NCI-H1694 (cell line): ENCODE results near the gene ARL15.

Experiments used
- DNase-seq: peaks from one replicate; lab custom pipeline; 2025; lab: John Stamatoyannopoulos, UW

Gene ARL15

DNA sequence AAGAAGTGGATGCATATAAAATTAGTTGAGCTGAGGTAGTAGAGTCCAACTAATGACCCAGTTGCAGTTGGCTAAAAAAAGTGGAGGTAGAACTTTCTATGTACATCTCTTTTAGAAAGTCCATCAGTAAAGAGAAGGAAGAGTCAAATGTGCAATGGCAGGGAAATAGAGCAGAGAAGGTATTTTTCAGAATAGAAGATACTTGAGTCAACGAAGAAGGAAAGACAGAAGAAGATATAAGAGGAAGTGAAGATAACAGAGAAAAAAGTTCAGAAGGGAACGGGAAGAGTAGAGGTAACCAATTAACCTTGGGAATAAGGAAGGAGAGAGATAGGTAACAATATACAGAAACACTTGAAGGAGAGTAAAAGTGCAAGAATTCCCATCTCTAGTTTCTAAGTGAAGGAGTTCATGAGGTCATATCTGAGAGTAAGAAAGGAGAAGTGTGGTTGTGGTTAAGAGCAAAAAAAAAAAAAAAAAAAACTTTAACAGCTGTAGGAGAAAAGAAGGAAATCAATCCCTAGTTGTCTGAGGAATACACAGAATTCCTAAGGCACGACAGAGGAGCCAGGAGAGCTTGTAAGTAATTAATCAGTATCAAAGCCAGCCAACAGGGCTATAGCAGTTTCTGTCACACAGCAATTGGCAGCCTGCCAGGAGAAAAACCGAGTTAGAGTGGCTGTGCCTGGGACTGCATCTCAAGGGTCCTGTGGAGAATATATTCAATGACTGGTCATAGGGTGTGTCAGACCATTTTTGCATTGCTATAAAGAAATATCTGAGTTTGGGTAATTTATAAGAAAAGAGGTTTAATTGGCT lies 61.0 kb downstream of the ARL15 start:
- DNase-seq = no peak

DNA sequence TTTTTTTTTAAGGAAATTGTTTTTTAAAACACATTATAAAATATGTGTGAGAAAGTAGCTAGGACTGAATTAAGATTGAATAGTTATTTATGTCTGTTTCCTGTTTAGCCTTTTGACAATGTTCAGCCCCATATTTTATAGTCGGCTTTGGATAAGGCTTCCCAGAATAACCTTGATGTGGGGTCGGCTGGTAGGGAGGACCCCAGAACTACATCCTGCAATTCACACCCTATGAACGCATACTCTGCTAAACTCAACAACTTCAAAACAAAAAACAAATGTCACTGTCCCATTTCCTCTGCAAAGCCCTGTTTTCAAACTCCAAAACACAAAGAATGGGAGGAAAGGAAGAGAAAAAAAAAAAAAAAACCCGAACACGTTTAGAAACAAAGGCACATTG lies 63.1 kb downstream of the ARL15 start:
- DNase-seq = no peak

DNA sequence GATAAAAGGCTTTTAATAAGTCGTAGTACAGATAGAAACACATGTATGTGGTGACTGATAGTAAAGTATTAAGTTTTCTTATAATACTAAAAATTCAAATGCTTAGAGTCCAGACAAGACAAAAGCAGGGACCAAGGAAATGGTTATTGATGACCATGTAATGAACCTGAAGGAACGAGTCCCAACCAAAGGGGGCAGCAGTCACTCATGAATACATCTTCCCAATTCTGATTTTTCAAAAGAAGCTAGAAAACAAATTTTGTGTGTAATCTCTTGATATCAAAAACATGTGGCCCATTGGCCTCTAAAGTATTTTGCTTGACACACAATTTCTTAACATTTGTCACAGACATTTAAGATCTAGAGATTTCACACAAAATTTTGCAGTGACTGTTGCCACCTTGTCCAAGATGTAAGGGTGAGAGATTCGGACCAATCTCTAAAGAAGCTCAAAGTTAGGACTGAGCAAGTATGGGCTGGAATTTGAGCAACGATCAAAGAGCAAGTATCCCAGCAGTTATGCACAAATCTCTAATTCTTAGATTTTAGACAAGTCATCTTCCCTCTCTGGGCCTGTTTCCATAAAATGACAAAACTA lies 66.8 kb downstream of the ARL15 start:
- DNase-seq = peak; percentile 34

DNA sequence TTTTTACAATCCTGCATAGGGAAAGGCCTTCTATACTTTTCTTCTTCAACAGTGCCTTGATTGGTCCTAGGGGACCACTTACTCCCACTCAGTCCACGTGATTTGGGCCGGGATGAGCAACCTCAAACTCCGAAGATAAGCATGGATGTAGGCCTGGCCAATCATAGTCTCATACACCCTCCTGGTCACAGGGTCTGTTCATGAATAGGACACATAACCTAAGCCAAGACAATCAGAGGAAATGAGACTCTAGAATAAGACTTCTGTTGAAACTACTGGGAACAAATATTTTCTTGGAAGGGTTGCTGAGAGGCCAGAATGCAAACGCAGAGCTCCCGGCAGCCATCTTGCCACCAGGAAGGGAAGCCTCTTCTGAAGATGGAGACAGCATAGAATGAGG lies 68.1 kb downstream of the ARL15 start:
- DNase-seq = no peak

DNA sequence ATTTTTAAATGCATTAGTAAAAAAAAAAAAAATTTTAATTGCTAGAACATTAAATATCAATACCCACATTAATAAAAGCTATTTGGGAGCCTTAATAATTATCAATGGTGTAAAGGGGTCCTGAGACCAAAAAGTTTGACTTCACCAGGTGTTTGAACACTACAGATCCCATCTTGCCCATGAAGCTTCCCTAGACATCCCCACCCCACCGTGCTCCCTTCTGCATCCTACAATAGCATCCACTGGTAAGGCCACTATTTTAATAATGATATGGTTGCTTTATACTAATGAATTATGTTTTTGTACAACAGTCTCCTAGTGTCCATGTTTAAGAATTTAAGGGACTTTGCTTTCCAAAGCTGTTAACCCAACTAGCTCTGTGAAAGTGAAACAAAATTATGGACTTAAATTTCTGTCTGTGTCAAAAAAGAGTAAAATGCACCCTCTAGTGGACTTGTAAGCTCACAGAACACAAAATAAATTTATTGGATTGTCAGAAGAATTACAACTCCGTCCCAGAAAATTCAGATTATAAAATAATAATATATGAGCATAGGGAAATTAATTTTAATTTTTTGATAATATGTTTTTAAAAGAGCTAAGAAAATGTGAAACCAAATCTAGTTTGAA lies 76.0 kb downstream of the ARL15 start:
- peak; percentile 2 for DNase-seq

DNA sequence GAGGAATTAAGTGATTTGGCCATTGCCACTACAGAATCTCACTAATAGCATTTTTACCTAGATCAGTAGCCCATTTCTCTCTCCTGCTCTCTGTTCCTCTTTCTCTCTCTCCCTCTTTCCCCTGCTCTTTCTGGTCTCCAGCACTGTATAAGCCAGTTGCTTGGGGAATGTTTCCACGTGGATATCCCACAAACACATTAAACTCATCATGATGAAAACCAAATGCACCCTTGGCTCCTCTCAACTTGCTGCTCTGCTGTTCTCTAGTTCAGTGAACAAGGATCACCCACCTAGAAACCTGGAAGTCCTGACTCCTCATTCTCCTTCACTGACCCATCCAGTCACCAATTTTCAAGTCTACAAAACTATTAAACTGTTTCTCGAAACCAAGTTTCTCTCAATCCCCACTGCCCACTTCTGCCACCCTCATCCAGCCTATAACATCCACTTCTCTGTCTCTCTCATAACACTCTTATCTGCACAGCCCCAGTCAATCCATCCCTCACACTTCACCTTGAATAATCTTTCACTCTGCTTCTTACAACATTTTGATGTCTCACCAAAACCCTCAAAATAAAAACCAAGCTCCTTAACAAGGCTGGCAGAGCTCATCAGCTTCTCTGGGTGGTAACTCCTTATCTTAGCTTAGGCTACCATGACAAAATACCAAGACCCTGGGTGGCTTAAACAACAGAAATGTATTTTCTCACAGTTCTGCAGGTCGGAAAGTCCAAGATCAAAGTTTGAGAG lies 79.3 kb downstream of the ARL15 start:
- DNase-seq = no peak

DNA sequence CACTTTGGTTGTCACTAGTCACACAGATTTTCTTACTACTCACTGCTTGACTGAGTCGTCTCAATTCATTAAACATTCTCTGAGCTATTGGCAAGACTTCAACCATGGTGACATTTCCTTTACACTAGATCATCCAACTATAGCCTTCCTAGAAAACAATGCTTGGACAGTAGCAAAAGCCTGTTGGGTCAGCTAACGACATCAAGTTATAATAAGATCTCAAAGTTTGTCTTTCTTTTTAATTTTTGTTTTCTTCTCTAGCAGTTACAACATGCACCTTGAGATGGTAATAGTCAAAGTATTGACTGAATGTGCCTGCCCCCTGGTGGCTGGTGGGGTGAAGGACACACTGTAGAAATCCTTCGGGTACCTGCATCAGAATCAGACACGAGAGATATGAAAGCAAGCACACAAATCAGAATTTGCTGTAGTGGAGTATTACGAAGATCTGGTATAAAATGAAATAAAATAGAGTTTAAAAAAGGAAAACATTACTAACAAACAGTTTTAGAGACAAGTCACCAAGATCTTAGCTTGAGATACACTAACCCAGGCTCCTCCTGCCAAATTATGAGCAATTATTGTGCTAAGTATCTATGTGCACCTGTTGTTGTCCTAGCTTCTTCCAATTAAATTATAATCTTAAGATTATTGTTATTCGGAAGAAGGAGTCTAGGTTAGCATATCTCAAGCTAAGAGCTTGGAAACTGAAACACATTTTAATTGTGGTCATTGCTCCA lies 81.2 kb downstream of the ARL15 start:
- DNase-seq = peak; percentile 50

DNA sequence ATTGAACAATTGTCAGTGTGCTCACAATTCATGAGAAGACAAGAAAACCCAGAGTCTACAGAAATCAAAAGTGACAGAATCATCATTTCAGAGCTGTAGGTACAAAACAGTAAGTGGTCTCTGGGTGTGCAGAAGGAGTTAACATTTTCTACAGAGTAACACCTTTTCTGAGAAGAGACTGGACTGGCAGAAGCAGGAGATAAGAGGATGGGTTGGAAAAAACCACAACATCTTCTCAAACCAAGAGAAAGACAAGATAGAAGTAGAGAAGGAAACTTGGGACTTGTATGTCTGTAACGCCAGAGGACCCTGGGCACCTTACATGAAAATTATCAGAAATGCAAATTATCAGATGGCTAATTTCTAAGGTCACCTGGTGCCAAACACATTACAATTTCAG lies 82.6 kb downstream of the ARL15 start:
- DNase-seq = no peak

DNA sequence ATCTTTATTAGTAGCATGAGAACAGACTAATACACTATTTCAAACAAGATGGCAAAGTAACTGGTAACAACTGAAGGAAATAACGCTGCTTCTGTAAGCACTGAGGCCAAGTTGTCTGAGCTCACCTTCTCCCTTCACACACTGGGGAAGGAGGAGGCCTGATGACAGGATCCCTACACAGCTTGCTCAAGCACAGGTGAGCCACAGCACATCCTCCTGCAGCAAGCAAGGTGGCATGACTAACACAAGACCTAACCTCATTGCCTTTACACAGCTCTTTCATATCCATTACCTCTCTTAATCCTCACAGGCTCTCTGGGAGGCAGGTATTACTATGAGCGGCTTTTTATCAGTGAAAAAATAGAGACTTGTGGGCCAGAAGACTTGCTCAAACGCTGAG lies 83.3 kb downstream of the ARL15 start:
- DNase-seq = no peak

DNA sequence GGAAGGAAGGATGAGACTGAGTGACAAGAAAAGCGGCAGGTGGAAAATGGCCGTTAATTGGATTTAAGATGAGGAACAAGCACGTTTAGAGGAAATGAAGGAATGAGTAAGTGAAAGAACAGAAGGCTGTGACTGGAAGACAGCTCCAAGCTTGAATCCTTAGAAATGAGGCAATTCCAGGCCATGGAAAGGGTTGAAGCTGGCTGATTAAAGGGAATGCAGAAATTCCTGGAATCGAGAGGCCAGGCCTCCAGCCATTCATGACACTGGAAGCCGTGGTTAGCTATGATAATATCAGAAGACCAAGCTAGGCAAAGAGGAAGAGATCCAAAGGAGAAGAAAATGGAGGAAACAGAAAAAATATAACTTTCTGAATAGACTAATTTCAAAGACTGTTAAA lies 84.2 kb downstream of the ARL15 start:
- DNase-seq = no peak

DNA sequence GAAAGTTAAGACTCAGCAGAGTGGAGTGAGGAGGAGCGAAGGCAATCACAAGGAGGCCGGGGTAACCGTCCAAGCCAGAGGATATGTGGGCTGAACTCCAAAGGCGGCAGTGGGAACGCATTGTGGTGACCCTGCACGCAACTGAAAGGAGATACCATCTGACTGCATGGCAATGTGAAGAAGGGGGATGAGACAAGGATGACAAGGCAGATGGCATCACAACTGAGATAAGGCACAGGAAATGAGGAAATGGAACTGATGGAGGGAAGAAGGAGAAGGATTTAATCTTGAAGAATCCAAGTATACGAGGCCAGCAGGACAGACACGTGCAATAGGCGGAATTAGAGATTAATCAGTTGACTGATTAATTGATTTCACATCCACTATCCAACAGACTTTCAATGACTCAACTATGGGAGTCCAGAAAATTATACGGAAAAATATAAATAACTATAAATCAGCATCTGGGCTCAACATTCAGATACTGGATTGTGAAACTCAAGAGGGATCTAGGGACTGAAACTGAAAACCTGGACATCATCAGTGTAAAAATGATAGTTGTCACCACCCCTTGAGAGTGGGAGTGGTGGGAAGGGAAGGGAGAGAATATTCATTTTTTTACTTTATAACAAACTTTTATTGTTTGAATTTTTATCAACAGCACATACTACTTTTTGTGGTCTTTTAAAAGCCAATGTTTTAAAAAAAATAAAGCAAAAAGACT lies 86.1 kb downstream of the ARL15 start:
- no peak for DNase-seq

DNA sequence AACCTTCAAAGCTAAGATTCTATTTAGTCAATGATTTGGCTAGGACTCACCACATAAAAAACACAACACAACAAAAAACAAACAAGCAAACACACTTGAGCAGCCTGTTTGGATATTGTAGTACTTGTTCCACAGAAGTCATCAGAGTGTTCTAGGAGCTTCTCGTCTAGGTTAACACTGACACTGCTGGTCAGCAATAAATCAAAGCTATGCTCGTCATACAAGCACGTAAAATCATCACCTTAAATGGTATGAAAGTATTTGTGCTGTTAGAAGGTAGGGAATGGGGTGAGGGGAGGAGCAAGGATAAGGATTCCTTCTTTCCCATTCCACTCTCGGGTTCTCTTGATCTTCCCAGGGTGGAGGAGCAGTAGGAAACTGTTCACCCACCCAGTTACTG lies 88.0 kb downstream of the ARL15 start:
- no peak for DNase-seq

DNA sequence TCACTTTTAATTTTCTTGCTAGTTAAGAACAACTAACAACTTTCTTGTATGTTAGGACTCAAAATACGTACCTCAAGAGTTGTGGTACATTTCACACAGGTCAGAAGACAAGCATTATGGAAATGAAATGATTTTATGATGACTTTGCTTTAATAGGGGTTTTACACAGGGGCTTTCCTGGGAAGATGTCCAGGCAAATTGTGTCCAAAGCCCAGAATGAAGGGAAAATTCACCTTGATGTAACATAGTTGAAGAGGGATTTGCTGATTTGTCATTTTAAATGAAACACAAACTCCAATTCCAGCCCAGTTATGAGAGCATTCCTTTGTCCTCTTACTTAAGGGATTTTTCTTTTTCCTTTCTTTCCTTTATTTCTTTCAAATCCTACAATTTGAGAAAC lies 89.2 kb downstream of the ARL15 start:
- DNase-seq = no peak

DNA sequence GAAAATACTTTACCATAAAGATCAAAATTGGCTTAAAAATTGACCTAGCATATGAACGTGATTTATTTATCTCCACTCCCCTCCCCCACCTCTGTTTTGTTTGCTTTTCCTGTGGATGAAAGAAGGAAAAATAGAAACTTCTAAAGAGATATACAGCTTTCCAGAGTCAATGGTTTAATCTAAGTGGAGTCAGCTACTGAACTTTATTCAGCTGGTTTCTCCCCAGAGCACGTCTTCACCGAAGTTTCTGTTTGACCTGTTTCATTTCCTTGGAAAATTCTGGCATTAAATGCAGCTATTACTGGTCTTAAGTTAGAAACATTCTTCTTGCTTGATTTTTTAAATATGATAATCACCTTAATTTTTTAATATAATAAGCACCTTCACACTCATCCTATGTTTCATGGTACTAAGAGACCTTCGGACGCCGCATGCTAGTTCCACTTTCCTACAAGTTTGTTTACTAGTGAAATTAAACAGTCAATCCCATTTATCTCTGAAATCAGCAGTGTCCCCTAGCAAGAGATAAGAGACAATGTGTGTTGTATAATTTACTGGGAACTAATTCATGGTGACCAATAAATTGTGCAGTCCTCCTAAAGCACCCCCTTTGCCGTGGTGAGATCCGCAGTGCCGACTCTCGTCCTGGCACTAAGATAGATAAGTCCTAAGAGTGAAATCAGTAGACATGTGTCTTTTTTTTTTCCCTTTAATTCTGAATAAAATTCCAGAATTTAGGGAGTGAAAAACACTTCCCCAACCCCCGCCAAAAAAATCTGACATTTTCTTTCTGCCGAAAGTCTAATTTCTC lies 89.9 kb downstream of the ARL15 start:
- no peak for DNase-seq

DNA sequence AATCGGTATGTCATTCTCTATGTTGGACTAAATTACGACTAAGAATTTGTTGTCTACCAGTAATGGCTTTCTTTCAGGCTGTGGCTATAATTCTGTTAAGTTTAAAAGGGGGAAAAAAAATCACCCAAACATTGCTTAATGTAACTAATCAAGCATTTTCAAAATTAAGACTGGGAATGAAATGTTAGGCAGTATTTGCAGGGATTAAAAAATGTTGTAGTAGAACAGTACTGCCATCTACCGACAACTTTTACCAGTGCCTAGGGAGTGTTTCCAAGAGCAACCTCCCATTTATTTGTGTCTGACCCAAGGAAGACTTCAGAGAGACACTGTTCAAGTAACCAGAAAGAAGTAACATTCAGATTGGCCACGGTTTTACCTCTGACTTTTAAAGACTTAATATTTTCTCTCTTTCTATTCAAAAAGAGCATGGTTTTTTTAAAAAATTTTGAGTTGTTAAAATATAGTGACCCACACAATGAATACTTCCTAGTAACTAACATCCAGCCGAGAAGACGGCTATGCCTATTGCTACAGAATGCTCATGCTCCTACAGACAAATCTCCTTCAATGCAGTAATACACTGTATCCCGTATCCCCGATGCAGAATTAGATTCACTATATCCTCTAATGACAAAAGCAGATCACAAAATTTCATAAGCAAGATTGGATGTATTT lies 92.4 kb downstream of the ARL15 start:
- DNase-seq = peak; percentile 77

DNA sequence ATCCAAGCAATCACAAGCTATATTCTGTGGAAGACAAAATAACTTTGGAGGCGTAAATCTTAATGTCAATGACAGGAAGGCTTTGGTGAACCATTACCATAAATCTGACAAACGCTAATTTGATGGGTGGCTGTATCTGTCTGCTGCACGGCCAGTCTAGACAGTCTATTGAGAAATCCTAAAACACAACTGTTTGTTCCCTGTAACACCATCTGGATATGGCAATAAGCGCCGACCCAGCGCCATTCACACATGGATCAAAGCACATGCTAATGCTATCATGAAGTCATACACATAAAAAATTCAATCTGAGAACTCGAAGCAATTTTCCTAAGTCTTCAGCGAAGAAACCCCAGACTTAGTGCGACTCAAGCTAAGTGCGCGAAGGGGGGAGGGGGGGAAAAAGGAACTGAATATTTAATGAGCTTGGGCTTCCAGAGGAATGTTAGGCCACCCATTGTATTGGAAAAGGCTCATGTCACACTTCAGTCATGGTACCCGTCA lies 95.1 kb downstream of the ARL15 start:
- DNase-seq = peak; percentile 72

DNA sequence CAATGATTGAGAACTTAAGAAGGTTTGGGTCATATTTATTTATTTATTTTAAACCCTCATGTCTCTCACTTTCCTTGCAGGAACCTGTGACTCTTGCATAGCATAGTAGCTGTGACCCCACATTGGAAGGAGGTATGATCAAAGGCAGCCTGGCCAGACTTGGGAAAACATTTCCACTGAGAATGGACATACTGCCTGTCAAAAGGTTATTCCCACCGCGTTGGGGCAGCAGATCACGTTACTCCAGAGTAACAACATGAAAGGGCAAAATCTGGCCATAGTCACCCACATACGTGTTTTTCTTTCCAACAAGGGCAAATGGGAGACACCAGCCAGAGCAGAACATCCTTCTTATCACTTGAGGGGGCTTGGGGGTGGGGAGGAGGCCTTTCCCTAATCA lies 95.7 kb downstream of the ARL15 start:
- DNase-seq = no peak

DNA sequence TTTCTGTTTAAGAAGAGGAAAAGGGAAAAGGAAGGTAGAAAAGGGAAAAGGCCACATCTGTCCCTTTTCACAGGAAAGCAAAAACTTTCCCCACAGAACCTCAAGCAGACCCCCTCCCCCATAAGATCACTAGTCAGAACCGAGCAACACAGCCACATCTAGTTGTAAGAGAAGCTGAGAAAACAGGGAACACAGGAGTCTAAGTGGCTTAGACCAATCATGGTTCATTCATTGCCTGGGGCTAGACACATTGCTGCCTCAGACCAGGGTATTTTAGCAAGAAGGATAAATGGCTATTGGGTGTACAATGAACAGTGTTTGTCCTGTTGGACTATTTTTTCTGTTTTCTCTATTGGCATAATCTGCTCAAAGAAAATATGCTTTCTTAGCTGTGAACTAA lies 98.0 kb downstream of the ARL15 start:
- no peak for DNase-seq

DNA sequence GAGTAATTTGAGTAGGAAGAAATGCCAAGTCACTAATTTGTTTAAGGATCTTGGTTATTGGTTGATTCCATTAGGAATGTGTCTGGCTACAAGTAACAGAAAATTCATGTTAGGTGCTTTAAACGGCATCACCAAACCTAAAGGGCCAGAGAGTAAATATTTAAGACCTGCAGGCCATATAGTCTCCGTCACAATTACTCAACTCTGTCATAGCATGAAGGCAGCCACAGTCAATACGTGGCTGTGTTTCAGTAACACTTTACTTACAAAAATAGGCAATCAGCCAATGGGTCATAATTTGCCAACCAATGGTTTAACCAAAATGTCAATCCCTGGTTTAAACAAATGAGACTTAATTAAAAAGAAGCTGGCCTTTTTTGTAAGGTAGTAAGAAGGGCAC lies 98.5 kb downstream of the ARL15 start:
- no peak for DNase-seq

DNA sequence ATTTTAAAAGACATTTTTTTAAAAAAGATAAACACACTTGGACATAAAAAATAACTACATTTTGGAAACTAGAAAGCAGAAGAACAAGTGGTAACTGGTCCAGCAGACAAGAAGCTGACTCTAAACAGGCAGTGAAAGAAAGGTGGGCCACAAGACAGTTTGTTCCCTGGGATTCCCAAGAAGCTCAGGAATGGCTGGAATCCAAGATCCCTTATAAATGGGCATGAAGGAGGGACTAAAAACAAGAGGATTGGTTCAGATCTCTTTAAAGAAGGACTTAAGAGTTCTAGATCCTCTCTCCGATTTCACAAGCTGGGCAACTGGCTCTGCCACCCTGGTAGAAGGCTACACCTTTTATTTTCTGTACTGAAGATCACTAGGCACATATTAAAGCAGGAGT lies 102.8 kb downstream of the ARL15 start:
- no peak for DNase-seq
